Measurements from ENCODE around the gene YWHAQ.
"Not testable (repeated sequence)": the region's sequence is repeated elsewhere in the genome, so short reads cannot be mapped to it uniquely, and the experiment has no call there.

YWHAQ gene

DNA sequence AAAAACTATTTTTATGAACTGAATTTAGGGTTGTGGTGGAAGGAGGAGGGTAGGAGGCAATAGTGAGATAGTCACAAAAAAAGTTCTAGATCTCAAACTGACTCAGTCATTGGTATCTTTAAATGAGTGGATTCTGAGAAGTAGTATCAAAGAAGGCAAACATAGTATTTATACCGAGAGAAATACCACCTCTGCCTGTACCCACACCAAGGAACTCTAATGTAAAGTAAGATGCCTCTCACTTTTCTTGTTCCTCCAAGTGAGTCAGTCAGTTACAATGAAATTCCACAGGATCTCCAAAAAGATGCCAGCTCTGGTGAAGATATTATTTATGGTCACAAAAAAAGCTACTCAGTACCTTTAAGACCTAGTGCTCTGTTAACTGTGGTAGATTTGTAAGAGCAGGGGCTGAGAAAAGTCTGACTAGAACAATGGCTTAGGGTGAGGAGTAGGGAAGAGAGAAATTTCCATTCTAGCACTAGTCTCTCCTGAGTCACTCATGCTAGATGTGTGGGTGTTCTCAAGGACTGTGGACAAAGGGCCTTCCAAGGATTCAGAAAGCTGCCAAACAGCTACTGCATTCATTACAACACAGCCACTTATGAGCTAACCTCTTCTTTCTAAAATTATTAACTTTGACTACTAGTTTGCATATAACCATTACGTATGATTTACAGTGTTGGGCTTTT, 36.3 kb downstream of the YWHAQ start:
- no peak for DNase-seq (ENCODE audit: low read depth, low spot score)

DNA sequence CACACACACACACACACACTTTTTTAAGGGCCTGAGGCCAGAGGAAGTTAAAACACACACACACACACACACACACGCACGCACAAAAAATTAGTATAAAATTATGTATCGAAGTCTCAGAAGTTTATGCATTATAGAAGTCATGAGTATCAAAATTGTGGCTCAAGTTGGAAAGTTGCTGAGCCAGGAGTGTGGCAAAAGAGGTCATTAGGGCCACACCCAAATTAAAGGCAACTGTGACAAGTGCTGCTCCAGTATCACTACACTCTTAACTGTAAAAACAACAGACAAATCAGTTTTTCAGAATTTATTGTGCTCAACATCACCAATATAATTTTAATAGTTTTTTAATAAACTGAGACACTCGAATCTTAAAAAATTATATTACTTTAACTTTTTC, 36.9 kb downstream of the YWHAQ start:
- DNase-seq (ENCODE audit: low read depth, low spot score), result no peak

DNA sequence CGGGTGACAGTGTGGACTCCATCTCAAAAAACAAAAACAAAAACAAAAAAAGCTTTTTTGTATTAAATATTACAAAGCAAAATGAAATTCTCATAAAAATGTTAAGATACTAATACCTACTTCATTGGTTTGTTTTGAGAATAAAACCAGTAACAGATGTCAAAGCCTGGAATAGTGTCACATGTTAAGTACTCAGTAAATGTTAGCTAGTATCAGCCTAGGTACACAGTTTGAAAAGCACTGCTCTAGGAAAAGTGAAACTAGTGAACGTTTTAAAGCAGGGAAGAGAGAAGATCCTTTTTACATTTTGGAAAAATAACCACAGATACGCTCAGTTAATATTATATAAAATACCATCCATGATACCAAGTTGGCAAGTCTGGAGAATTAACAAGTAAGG, 38.1 kb downstream of the YWHAQ start:
- no peak for DNase-seq (ENCODE audit: low read depth, low spot score)

DNA sequence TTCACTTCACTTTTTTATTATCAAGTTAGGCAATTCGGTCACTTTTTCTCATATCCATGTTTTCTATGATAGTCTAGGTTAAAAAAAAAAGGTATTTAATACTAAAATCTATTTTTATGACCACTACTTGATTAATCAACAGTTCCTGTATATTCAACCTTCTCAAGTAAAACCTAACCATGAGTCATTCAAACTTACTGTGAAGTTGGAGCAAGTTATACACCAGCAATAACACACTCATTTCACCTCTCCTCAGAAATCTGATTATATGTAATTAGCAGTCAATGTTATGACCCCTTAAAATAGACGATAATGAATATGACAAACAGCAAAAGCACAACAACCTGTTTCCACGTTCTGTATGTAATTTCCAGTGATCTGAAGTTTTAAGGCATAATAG, 40.2 kb downstream of the YWHAQ start:
- DNase-seq (ENCODE audit: low read depth, low spot score), result no peak

DNA sequence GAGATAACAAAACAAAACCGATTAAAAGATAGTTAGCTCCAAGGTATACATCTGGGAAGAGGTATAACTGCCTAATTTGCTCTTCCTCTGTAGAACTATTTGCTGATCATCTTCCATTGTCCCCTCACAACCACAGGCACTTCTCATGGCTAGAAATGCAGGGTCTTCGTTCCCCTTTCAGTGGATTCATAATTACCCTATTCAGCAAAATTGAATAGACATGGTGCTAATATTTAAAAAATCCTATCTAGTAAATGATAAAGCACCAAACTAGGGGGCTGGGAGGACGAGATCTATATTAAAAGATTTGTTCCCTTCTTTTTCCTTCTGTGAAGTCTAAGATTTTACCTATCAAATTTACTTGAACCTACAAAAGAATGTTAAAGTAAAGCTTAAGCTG, 44.3 kb downstream of the YWHAQ start:
- no peak for DNase-seq (ENCODE audit: low read depth, low spot score)

DNA sequence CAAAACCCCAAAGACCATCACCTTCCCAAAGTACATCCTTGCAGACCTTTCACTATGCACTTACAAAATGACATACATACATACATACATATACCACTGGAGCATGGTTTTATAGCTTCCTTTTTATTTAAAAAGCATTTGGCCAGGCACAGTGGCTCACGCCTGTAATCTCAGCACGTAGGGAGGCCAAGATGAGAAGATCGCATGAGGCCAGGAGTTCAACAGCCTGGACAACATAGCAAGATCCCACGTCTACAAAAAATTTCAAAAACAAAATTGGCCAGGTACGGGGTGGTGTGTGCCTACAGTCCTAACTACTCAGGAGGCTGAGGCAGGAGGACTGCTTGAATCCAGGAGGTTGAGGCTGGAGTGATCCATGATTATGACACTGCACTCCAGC, 45.3 kb downstream of the YWHAQ start:
- DNase-seq (ENCODE audit: low read depth, low spot score), result no peak

DNA sequence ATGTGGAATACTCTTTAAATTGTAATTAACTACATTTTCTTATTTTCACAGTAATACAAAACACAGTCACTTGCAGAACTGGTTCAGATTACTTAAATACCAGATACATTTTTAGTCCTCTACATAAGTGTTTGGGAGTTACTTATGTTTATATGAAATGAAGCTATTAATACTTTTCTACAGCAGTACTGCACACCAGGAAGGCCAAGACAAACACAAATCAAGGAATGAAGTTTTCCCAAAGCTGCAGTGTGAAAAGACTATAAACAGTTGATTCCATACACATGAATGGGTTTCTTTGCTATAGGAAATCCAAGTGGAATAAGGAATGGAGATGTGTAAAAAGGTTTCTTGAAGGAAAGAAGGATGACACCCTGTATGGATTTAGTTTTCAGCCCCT, 45.9 kb downstream of the YWHAQ start:
- not testable (repeated sequence) for DNase-seq (ENCODE audit: low read depth, low spot score)

DNA sequence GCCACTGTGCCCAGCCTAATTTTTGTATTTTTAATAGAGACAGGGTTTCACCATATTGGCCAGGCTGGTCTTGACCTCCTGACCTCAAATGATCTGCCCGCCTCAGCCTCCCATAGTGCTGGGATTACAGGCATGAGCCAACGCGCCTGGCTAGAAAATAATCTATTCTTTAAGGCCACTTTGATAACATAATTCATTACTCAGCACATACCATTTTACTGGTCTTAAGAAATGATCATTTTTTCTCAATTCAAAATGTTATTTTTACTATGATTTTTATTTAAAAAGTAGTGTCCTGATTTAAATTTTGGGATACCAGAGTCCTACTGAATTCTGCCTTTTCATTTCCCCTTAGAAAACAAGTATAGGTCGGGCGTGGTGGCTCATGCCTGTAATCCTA, 48.2 kb downstream of the YWHAQ start:
- DNase-seq (ENCODE audit: low read depth, low spot score), result no peak

DNA sequence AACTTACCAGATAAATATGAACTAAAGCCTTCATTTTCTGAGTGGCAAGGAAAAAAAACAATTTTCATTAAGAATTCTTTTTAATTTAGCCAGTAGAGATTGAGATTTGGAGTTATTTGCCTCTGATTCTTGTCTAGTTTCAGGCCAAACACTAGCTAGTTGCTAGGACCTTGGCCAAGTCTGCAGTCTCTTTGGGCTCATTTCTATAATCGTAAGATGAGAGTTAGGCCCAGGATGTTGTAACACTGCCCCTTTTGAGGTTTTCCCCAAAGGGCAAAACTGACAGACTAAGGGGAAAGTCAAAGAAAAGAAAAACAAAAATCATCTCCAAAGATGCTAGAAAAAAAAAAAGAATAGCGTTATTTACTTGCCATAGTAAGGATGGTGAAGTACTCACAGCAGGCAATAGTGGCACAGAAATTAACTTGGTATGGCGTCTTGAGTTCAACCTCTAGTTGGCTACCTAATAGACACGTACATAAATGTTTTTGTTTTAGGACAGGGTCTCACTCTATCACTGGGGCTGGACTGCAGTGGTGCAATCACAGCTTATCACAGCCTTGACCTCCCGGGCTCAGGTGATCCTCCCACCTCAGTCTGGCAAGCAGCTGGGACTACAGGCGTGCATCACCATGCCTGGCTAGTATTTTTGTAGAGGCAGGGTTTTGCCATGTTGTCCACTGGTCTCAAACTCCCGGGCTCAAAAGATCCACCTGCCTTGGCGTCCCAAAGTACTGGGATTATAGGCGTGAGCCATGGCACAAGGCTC, 52.1 kb downstream of the YWHAQ start:
- no peak for DNase-seq (ENCODE audit: low read depth, low spot score)

DNA sequence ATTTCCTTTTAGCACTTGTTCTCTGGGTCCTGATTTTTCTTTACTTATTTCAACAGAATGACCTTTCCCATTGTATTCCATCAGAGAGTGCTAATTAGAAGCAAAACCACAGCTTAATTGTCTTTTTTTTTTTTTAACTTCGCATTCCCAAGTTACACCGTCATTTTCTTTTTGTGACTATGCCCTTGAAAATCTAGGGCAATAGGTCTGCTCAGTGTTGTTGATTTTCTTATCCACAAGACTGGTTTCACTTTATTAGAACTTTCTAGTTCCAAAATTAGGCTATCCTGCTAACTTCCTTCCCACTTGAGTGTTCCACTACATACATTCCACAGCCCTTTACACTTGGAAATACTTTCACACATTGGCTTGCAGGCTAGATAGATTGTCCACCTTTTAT, 56.5 kb downstream of the YWHAQ start:
- no peak for DNase-seq (ENCODE audit: low read depth, low spot score)

DNA sequence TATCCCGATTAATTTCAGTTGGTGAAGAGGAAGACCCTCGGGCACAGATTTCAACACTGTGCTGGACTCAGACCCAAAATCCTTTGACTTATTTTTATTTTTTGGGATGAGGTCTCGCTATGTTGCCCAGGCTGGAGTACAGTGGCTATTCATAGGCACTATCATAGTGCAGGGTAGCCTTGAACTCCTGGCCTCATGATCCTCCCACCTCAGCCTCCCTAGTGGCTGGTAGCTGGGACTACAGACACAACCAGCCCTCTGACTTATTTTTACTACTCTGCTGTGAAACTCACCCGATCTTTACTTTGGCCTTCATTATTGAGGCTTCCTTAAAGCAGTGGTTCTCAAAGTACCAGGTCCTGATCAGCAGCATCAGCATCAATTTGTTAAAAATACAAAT, 57.0 kb downstream of the YWHAQ start:
- DNase-seq (ENCODE audit: low read depth, low spot score), result no peak

DNA sequence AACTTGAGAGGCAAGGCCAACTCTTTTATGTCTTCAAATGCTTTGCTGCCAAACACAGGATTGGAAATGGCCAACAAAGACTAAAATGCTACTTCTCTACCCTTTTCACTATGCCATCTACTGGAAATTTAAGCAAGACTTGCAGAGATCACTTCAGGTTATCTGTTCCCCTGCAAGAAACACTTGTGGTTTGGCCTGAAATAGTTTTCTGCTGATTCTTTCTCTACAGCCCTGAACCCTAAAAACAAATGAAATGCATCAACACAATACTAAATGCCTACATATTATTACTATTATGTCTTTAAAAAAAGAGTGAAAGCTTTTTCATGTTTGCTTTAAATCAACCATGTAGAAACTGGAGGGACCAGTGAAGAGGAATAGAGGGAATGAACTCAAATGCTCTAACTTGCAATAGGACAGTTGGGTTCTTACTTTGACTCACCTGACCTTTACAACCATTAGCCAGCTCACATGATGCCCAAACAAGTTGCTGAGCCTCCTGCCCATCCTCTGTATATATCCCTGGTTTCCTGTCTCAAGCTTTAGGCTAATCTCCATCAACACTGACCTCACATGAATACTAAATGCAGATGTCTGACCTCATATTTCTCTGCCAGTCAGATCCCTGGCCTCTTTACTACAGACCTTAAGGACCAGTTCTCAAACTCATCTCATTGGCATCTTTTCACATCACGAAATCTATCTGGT, 57.6 kb downstream of the YWHAQ start:
- DNase-seq (ENCODE audit: low read depth, low spot score), result no peak

DNA sequence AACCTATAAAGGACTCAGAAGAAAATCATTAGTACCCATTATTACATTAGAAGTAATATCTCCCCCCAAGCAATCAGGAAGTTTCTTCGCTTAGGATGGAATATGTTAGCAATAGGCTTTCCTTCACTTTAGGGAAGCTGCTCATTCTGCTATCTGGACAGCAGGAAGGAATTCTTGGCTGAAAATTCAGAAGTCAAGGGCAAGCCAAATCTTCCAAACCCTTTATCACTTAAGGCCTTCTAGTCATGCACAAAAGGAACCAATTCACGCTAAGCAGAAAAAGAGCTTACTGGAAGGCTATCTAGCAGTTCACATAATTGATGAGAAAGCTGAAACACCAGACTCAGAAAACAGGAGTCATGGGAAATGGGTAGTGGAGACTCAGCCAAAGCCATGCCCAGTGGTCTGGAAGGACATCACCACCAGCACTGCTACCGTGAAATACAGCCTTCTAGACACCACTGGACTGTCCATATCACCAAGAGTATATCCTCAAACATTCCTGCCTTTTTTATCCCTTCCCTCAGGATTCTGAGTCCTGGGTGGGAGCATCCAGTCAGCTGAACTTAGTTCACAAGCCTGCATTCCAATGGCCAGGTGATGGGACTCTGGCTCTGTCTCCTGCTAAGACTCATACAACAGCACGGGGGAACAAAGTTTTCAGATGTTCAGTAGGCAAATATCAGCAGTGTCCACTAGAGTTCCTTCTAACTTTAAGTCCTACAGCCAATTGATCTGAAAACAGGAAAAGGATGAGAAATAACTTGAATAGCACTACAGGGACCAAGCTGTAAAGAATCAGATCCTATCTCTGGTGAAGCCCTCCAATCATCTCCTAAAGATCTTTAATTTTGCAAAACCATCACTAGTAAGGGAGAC, 60.4 kb downstream of the YWHAQ start:
- no peak for DNase-seq (ENCODE audit: low read depth, low spot score)

DNA sequence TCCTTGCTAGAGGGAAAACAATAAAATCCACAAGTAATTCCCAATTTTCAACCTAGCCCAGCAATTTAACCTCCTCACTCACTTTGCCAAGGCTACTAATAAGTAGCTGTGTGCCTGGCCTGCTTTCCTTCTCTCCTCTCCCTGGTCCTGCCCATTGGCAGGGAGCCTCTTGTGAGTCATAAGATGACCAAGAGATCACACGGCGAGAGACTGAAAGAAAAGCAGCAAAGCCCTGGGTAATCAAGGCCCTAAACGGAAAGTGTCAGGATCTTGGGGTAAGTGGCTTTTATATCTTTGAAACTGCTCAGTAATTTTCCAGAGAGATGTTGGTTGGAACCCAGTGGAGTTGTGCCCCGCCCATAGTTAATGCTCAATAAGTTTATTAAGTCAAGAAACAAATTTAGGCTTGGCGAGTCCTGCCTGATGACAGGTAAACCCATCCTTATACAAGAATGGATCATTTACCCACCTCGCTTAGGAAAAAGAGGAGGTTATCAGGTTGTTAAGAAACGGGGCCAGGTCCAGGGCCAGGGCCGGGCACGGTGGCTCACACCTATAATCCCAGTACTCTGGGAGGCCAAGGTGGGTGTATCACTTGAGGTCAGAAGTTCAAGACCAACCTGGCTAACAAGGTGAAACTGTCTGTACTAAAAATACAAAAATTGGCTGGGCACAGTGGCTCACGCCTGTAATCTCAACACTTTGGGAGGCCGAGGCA, 65.2 kb downstream of the YWHAQ start:
- no peak for DNase-seq (ENCODE audit: low read depth, low spot score)

DNA sequence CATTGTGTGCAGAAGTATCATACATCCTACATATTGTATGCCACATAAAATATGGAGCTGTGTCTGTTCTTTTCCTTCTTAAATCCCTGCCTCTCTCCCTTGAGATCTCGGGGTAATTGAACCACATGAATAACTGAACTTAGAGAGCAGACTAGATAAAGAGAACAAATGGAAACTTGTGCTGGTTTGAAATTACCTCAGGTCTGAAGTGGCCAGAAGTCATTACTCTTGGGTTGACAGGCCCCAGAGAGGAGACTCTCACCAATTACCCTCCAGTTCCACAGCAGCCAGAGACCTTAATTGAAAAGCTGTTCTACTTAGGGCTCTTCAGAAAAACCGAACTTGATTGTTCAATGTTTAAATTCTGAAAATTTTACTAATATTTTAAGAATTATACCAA, 70.2 kb downstream of the YWHAQ start:
- DNase-seq (ENCODE audit: low read depth, low spot score), result no peak

DNA sequence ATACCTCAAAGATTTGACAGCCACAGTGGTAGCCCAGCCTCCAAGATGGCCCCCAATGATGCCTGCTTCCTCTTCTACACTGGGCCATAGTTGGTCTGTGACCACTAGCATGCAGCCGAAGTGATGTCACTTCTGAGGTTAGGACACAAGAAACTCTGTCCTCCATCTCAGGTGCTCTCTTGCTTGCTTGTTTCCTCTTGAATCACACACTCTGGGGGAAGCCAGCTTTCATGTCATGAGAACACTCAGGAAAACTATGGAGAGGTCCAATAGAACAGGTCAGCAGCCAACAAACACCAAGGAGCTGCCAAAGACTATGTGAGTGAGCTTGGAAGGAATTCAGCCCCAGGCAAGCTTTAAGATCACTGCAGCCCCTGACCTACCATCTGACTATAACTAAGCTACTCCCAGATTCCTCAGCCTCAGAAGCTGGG, 71.8 kb downstream of the YWHAQ start:
- DNase-seq (ENCODE audit: low read depth, low spot score), result peak; percentile 92

DNA sequence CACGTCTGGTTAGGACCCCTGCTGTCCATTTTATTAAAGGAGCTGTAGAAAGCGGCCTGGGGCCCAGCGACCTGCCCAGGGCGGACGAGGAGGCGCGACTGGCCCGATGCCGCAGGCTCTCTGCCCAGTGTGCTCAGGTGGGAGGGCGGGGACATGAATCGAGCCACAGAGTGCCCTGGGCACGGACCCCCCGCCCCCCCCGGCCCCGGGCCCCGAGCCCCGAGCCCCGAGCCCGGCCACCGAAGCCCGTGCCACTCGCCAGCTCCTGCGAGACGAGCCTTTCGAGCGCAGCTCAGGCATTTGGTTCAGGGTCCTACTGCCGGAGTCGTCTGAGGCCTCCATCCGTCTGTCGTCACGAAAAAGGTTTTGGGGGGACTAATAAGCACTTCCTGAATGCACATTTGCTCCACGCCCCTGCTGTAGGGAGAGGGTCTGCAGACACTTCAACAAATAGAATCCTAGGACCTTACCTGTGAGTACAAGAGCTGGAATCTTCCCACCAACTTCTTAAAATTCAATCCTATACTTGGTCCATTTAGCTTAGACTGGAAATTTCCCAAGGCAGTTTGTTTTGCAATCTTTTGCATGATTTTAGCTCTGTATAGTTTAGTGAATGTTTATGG, 74.6 kb downstream of the YWHAQ start:
- DNase-seq (ENCODE audit: low read depth, low spot score), result no peak

DNA sequence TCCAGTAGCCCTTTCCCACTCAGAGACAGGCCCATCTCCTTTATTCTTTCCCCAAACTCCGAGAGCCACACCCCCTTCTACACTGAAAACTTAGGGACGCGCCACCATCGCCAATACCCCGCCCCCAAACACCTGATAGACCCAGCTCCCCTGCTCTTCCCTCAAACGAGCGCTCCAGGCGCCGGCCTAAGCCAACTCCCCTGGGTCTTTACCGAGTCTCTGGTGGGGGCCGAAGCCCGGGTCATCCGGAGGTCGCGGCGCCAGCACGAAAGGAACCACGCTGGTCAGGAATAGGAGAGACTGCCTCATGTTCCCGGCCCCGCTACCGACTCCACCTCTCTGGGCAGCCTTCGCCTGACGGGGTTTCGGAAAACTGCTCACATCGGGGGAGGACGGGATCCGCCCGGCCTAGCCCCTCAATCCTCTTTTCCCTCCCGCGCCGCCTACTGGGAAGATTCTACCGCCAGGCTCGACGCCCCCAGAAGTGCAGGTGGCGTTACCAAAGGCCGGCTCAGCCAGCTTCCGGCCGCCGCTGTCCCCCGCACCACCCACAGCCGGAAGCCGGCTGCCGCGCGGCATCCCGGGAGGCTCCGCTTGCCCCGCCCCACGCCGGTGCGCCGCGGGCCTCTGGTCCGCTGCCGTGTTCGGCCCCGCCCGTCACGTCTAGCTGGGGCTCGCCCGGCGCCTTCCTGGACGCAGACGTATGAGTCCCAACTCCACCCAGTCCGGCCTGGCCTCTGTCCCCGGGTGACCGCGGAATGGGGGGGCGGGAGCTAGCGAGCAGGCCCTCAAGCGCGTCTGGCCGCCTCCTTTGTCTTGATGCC, 75.3 kb downstream of the YWHAQ start, which contains the start of gene ADAM17:
TSS of gene ADAM17 (minus strand) at position 534 of the 824 bp plus-strand sequence. CDS start at position 309, 225 bp downstream.
- DNase-seq (ENCODE audit: low read depth, low spot score), result peak; percentile 98

DNA sequence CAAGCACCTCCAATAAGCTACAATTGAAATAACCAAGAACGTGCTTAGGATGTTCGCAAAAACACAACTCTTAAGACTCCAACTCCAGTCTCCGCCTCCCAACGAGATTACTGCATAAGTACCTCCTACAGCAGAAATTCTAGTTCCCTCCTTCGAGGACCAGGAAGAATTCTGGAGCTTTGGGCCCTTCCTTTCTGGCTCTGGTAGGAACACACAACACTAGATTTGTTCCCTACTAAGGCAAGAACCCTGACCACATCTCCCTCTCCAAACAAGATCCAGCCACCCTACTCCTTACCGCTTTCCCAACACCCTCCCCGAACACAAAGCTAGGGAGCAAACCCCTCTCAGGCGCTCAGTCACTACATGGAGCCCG, 75.9 kb downstream of the YWHAQ start:
- no peak for DNase-seq (ENCODE audit: low read depth, low spot score)
